ENCODE measurements around the gene DUSP11.
"Not testable (repeated sequence)": the region's sequence is repeated elsewhere in the genome, so short reads cannot be mapped to it uniquely, and the experiment has no call there.

The DUSP11 gene

DNA sequence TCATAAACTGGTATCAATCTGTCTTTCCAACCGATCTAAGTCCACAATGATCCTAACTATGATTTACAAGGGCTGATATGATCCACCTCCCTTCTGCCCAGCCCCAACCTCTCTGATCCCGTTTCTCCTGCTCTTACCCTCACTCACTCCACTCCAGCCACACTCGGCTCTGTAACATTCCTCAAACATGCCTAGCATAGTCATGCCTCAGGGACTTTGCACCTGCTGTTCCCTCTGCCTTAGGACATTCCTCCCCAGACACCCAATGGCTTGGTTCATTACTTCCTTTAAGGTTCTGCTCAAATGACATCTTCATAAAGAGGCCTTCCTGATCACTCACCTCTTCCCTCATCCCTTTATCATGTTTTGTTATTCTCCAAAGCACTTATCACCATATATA lies 9.2 kb downstream of the DUSP11 start:
- no peak for DNase-seq

DNA sequence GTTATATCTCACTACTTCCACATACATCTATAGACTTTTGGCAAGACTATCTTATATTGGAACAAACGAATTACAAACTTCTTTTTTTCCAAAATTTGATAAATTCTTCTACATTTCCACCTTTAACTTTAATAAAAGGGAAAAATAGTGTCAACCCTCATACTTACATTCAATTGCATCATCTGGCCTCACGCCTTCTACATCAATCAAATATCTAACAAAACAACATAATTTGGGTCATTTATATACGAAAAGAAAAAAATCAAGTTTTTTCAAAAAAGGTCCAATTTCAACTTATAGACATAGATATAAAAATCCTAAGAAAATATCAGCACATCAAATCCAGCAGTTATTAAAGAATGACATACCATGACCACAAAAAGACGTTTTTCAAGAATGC lies 12.9 kb downstream of the DUSP11 start:
- no peak for DNase-seq

DNA sequence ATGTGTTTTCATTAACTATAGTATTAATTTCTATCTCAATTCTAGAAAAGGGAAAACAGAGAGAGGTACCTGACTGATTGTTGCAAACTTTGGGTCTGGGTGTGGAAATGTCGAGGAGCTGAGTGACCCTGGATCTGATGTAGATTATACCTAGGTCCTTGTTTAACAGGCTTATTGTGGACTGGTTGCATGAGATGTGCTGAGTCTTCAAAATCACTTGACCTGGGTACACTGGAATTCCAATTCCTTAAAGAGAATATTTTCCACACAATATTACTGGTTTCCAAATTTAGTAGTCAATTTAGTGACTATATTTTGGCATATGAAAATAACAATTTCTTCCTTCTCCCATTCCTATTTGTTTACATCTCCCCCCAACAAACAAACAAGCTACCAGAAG lies 13.6 kb downstream of the DUSP11 start:
- DNase-seq = no peak

DNA sequence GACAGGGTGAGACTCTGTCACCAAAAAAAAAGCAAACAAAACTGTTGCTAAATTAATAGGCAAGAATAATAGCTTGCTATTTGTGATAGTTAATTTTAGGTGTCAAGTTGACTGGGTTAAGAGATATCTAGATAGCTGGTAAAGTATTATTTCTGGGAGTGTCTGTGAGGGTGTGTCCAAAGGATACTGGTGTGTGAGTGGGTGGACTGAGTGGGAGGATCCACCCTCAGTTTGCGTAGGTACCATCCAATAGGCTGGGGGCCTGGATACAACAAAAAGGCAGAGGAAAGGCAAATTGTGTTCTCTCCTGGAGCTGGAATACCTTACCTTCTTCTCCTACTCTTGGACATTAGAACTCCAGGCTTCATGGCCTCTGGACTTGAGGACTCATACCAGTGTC lies 15.0 kb downstream of the DUSP11 start:
- no peak for DNase-seq

DNA sequence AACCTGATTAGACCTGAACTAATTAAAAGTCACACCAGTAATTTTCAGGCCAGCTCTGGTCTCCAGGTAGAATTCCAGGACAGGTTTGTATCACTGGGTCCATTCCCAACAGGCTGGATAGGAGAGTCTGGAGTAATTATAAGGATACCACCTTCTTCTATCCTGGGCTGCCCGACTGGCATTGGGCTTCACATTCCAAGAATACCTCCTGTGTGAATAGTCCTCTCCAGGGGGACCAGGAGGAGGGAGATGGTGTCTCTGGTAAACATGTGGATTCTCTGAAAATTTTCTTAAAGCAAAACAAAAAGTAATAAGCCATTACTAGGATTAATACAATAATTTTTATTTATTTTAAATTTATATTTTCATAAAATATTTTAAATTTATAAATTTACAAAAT lies 17.3 kb downstream of the DUSP11 start:
- no peak for DNase-seq

DNA sequence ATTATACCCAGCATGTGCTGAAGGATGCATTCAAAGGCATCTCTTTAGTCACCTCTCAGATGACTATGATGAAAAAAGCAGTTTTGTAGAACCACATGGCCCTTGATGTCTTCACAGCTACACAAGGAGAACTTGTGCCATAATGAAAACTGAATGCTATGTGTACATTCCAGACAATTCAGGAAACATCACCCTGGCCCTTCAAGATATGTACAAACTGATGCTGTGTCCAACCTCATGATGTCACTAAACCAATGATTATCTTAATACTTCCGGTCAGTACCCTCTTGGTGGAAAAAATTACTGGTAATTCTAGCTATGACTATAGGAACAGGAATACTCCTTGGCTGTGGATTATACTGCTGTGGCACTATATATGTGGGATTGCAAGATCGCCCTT lies 20.0 kb downstream of the DUSP11 start:
- DNase-seq = no peak

DNA sequence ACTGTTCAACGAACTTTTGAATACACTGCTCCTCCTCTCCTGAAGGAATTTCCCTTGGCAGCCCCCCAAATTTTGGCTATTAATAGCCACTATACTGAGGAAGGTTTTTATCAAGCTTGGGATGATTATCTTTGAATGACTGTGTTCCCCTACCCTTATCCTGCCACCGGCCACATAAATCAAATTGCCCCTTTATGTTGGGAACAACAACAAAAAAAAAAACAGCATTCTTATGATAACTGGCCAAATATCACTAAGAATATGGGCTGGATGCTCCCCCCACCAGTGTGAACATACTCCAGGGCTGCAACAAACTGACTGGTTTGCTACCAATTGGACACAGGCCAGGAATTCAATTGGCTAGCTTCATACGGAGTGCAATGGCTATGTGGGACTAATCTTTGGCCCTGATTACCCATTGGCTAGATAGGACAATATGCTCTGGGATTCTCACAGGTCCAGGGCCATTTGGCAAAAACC lies 20.6 kb downstream of the DUSP11 start:
- DNase-seq = no peak

DNA sequence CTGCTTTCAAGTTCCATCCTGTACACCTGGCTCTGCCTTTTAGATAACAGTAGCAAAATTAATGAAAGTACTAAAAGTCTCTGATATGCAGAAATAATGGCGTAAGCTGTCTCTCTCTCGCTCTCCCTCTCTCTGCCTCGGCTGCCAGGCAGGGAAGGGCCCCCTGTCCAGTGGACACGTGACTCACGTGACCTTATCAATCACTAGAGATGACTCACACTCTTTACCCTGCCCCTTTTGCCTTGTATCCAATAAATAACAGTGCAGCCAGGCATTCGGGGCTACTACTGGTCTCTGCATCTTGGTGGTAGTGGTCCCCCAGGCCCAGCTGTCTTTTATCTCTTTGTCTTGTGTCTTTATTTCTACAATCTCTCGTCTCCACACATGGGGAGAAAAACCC lies 25.6 kb downstream of the DUSP11 start:
- not testable (repeated sequence) for DNase-seq

DNA sequence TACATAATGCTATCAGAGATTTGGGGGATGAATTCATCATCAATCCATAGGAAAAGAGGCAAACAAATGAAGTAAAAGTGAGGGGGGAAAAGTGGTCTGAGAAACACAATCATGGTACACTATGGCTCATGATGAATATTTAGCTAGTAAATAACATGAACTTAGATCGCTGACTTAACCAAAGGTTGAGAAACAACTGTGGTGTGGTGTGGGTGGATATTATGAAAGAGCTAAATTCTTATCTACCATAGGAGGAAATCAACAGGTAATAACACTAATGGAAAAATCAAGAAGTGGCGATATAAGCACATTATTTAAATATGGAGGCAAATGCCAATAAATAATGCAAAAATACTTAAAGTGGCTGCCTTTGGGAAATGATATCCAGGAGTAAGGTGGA lies 30.6 kb downstream of the DUSP11 start:
- DNase-seq = no peak

DNA sequence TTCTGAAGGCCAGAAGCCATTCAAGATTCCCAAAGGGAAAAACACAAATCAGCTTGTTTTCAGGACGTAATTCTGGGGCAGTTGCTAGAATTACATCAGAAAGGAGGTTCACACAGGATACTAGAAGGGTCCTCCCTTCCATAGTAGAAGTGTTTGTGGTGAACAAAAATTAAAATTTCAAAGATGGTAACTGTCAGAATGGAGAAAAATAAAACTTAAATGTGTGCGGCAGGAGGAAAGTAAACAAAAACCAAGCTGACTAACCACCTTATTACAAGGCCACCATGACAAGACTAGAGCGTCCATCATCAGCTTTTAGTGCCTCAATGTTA lies 33.1 kb downstream of the DUSP11 start:
- DNase-seq = no peak

DNA sequence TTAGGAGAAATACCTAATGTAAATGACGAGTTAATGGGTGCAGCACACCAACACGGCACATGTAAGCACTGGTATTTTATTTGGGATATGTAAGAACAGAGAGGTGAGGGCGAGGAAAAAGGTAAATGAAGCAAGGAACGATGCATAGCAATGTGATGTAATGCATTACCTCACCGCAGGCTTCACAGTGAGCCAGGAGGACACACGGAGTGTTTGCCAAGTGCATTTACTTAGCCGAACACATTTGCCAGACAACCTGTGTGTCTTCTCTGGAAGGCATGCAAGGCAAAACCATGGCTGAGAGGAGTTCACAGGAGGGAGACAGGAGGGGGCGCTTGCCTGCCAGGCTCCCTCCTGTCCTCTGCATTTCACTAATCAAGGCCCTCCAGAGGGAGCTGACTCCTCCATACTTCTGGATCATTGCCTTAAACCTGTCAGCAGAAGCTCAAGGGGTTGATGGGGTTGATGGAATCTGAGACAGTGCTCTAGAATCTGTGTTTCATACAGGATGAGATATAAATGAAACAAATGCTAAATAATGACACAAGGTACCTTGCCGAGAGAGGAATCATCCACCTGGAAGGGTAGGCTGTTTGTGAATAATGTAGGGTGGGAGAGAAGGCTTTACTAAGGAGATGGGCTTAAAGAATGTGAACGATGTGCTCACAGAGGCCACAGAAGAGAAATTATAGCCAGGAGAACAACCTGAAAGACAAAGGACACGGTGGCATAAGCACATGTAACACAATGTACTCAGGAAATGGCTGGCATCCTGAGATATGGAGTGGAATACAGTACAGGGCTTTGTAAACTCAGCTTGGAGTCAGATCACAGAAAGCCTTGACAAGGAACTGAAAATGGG lies 33.7 kb downstream of the DUSP11 start:
- DNase-seq = no peak

DNA sequence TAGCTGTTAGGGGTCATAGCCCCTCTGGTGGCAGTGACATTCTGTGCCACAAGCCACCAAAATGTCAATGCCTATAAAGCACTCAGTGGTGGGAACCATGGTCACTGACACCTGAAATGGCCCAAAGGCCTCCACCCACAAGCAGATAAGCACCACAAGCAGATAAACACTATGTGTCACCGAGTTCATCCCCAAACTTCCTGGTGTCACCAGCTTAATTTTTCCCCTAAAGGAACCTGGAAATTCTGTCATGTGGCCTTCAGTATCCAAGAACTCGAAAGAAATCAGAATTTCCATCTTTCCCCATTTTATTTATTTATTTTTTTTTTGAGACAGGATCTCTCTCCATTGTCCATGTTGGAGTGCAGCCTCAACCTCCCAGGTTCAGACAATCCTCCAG lies 39.1 kb downstream of the DUSP11 start:
- DNase-seq = no peak

DNA sequence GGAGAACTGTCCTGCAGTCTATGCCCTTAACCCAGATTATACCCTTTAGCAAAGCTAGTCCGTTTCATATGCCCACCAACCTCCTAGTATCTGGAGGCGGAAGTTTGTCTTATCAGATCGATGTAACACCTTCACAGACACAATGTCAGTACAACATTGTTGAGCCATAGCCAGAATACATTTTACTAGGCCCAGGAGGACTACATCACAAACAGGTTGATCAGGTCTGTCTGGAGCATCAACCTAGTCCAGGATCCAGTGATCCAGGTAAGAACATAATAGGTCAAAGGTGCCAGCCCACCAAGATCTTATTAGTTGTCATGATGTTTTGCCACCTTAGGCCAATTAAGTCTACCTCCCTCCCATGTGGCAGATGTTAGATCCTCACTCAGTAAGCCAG lies 40.8 kb downstream of the DUSP11 start:
- no peak for DNase-seq

DNA sequence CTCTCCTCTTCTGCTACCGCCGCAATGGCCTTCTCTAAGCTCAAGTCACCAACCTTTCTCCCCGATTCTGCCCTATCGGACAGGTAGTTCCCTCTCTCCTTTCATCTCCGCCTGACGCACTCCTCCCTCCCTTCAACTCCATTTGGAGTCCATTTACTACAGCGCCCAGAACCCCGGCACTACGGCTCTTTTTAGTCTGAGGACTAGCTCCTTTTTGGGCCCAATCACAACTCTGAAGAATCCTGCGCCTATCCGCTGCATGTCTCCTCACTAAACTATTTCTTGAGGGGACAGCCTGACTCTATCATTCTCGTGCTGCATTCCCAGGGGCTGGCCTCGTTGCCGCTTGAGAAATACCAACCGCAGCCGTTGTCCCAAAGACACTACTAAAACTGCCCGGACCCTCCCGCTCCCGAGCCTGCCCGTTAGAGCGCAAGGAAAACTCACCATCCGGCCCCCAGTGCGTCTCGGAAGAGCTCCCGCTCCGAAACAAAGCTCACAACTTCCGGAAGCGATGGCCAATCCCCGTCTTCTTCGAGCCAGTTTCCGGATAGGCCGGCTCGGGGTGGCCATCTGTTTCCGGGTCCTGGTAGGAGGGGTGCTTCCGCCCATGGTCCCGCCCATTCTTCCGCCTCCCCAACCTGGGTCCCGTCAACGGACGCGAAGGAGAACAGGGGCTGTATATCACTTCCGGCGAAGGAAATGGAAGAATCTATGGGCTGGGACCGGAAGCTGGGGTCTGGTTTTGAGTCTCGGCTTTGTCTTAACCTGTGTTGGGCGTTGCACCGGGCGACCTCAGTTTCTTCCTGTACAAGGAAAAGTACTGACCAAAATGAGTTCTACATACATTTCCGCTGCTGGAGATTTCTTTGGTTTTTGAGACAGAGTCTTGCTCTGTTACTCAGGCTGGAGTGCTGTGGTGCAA lies 42.8 kb downstream of the DUSP11 start, which contains the start of gene TPRKB:
Gene TPRKB (minus strand): TSS at position 491 of the 925 bp plus-strand sequence. CDS start 2,776 bp downstream, outside the sequence.
- DNase-seq = peak; percentile 94

DNA sequence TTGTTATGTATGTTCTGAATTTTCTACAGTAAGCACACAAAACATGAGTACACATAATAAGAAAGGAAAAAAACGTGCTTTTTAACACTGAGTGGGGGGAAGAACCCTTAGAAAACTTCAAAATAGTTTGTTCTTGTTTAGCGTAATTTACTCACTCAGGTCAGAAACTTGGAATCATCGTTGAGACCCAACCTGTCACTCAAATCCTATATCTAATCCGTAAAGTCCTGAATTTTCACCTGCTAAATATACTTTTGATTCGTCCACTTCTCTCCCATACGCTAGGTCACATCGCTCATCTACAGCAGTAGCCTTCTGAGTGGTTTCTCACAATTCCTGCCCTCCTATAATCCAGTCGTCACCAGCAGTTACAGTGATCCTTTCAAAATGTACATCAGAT lies 43.5 kb downstream of the DUSP11 start:
- no peak for DNase-seq

DNA sequence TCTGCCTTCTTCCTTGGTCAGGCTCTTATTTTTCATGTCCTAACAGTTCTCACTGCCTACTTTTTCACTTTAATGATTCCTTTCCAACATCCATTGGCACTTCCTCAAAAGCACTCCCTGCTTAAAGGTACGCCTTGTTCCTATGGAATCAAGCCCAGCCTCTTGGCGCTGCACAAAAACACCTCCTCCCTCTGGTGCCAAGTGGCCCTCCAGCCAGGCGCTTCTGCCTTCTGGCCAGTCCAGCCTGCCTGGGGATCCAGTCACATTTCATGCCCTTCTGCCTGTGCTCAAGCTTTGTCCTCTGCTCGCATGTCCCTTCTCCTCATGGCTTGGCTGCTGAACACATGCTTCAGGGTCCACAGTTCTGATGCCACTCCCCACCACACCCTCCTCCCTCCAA lies 49.1 kb downstream of the DUSP11 start:
- DNase-seq = no peak

DNA sequence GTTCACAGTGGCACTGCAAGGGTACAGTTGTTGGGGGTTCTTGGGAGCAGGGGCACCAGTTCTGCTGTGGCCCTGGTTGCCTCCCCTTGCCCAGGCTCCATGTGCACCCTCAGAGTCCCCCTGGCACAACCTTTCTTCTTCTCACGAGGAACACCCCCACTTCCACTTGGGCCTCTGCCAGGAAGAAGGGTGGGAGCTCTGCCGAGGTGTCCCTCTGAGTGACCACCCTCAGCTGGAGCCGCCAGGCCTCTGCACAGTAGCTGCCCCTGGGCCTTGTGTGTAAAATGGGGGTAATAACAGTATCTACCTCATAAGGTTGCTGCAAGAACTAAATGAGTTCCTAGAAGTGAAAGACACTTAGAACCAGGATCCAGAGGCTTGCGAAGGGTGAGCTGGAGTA lies 51.2 kb downstream of the DUSP11 start:
- no peak for DNase-seq

DNA sequence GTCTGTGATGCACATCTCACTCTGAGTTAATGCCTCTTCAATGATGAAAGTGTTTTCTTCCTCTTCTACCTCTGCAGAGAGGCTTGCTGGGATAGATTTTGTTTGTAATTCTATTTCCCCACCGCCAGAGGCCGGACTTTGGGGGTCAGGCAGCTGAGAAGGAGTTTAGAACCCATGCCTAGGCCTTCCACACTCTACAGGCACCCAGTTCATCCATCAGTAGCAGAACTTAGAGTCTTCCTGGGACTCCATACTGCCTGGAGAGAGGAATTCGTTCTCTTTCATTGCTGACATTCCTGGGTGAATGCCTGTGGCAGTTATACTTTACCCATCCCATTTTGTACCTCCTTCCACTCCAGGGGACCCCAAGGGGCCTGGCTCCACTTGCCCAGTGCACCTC lies 51.9 kb downstream of the DUSP11 start:
- DNase-seq = no peak

DNA sequence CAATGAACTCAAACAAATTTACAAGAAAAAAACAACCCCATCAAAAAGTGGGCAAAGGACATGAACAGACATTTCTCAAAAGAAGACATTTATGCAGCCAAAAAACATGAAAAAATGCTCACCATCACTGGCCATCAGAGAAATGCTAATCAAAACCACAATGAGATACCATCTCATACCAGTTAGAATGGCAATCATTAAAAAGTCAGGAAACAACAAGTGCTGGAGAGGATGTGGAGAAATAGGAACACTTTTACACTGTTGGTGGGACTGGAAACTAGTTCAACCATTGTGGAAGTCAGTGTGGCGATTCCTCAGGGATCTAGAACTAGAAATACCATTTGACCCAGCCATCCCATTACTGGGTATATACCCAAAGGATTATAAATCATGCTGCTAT lies 53.2 kb downstream of the DUSP11 start:
- DNase-seq = not testable (repeated sequence)

DNA sequence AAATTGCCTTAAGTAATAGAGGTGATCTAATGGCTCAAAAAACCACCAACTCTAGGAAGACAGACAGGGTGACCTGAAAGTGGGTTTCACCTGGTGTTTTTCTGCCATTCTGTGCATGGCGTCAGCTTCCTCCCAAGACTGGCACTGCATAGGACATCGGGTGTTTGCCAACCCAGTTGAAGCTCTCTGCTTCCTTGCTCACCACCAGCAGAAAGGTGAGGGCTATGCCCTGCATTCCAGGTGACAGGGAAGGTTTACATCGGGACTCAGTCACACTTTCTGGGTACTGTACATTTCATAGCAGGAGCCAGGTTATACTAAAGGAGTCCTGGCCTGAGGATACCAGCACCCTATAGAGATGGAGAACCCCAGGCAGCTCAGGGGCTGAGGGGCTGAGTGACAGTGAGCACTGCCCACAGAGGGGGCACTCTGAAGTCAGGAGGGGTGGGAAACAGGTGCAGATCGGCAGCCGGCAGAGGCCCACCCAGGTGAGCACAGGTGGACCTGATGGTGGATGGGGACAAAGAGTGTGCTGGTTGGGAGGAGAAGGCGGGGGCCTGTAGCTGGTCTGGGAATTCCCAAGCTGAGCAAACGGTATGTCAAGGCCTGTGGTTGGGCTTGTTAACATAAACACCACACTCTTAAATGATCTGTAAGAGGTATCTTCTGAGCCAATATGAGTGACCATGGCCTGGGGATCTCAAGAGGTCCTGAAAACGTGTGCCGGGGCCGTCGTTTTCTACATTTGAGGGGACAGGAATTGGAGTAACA lies 60.9 kb downstream of the DUSP11 start:
- DNase-seq = no peak

DNA sequence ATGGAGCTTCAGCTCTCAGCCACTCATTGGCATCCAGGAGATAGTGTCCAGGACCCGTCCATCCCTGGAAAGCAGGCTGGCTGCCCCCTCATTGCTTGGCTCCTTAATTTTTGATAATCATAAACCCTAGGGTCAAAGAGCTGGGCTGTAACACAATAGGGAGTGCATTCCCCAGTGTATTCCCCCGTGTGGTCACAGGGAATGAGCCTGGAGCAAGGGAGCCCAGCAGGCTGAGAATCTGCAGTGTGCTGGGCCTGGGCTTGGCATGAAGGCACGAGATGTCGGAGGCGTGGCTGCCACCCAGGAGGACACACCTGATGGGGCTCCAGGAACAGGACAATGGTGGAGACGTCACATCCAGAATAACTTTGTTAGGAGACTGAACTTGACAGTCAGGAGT lies 61.5 kb downstream of the DUSP11 start:
- DNase-seq = no peak

DNA sequence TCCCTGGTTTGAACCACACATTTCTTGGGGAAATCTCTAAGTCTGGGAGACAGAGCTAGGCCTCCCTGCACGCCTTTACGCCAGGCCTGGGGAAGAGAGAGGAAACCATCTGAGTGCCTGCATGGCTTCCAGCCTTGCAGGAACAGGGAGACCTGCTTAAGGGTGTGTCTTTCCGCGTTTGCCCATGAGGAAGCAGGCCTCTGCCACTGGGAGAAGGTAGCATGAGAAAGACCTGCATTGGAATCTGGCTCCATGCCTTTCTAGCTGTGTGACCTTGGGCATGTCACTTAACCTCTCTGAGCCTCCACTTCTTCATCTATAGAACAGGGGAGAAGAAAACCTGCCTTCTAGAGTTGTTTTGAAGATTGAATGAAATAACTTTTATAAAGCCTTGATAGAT lies 62.2 kb downstream of the DUSP11 start:
- not testable (repeated sequence) for DNase-seq

DNA sequence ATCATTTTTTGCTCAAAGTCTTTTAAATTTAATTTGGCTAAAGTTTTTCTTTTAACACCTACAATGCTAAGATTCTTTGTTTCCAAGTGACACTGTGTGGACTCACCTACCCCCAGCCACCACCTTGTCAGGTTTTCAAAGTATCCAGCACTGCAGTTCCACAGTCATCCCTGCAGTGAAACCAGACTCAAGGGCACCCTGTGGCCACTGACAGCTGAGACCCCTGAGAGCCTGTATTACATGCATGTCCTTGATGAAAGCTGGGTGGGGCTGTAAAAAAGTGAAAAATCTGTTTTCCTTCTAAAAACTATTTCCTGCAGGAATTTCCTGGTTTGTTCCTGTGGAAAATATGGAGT lies 62.7 kb downstream of the DUSP11 start:
- DNase-seq = no peak
